GM19372 (cell line): ENCODE data around the gene CERK.

Source experiments
- ATAC-seq: cut with Tn5 transposase; IDR thresholded peaks from one replicate; pipeline ENCODE4 v1.9.1; 2021; ENCODE audit warnings: mild to moderate bottlenecking, low read depth, moderate library complexity; ENCODE audit not compliant: unreplicated experiment

CERK gene

DNA sequence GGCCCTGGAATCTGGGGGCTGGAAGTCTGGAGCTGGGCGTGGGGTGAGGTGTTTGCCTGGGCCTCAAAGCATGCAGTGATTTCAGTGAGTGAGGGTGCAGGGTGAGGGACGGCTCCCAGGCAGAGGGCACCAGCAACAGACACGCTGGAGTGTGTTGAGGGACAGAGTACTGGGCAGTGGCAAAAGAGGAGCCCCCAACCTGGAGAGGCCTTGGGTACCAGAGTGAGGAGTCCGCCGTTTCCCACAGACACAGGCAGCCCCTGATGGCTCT lies 12.4 kb upstream of the CERK start:
- ATAC-seq, result no peak

DNA sequence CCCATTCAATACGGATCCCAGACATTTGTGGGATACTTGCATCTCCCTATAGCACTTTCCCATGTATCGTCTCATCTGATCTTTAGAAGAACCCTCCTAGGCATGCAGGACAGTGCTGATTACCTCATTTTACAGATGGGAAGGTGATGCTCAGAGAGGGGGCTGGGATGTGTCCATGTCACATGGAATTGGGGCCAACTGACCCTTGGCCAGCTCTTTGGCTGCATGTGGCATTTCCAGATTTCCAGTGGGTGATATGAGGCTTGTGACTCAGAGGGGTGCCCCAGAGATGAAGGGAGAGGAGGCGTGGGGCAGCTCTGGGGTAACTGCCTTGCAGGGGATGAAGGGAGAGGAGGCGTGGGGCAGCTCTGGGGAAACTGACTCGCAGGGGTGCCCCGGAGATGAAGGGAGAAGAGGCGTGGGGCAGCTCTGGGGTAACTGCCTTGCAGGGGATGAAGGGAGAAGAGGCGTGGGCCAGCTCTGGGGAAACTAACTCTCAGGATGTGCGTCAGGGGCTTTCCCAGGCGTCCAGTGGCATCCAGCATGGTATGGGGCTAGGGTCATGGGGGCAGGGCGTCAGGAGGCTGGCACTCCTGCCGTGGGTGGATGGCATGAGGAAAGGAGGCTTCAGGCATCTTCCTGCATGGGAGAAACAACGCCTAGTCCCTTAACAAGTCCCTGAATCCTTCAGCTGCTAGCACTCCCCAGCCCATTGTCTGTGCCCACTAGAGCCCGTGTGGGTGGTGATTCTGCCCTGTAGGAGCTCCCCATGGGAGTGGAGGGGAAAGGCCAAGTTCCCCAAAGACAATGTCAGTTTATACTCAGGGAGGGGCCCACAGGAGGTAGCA lies 11.9 kb upstream of the CERK start:
- no peak for ATAC-seq

DNA sequence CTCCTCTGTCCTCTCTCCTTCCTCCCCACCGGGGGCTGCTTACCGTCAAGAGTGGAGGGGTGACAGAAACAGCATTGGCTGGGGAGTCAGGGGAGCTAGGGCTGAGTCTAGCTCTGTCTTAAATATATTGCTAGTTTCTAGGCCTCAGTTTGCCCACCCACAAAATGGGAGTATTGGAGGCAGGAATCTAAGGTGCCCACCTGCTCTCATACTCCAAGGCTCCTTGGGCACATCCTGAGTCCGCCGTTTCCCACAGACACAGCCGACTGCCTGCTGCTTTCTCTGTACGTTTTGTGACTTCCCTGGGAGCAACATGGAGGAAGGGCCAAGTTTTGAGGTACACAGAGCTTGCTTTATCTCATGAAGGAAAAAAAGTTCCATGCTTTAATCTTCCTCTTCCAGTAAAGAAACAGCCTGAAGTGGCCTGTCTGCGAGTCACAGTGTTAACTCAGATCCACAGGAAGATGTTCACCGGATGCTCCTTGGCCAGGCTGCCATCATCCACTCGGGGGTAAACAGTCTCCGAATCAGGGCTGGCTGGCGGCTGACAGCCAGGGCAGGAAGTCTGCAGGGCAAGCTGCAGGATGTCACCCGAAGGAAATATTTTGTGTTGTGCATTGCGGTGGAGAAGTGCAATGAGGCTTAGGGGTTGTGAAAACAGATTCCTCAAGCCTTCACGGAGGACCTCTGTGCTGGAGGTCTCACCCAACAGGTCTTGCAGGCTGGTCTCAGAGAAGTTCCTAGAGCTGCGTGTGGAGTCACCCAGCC lies 11.0 kb upstream of the CERK start:
- no peak for ATAC-seq

DNA sequence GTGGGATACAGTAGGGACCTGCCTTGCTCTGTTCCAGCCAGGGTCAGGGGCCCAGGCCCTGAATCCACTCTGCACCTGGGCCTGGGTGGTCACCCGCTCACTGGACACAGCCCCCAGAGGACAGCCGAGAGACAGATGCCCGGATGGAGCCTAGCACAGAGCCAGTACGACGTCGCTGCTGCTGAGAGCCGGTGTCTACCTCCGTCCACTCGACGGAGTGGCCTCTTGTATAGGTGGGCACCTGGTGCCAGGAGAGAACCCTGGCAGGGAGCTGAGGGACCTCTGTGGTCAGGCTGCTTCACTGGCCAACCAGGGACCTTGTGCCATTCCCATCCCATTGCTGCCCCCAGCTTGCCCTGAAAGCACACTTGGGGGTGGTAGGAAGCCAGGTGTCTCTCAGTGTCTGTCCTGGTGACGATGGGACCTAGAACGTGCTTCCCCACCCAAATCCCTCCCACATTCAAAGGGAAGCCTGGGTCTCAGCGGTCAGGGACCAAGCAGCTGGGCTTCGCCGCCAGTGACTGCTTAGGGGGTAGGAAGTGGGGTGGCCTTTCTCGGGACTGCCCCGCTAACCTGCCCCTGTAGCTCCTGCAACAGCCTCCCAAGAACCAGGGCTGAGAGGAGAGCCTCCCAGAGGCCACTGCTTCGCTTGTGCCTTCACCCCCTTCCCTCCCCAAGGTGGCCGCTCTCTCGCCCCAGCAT lies 10.3 kb upstream of the CERK start:
- no peak for ATAC-seq

DNA sequence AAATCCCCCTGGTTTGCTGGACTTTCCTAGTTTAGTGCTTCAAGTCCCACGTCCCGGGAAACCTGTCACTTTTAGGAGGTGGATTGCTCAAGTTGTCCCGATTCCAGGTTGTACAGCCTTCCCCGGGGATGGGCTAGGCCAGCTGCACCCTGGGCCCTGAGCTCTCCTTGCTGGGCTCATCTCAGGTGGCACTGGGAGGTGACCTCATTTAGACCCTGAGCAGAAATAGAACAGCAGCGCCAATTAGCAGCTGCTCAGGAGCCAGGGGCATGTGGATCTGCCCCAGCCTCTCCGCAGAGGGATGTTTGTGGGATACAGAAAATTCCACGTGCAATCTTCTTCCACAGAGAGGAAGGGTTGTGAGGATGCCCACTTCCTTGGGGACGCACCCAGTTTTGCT lies 9.6 kb upstream of the CERK start:
- ATAC-seq, result no peak

DNA sequence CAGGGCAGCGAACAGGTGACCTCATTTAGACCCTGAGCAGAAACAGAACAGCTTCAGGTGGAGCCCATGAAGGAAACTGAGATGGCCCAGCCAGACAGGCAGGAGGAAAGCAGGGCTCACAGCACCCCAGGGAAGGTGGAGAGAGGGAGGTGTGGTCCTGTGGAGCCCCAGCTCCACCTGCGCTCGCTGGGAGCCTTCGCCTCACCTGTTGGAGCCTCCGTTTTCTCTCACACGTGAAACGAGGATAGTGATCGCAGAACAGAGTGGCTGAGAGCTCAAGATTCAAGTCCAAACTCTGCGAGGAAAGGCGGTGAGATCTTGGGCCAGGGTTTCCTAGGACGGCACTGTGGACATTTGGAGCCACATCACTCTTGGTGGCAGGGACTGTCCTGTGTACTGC lies 8.6 kb upstream of the CERK start:
- ATAC-seq, result no peak

DNA sequence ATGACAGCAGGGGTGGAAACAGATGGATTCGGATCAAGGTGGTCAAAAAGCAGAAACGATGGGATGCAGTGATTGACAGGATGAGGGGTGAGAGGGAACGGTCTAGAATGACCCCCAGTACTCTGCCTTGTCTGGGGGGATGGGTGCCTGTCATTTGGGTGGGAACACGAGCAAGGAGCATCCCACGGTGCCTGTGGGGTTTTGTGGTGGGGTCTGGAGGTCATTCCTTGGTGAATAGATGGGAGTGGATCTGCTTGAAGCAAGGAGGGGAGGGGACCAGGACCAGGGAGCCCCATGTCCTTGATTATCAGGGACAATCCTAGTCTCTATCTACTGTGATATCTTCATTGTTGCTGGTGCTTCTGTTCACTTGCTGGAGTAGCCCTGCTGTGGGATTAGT lies 8.1 kb upstream of the CERK start:
- ATAC-seq, result no peak

DNA sequence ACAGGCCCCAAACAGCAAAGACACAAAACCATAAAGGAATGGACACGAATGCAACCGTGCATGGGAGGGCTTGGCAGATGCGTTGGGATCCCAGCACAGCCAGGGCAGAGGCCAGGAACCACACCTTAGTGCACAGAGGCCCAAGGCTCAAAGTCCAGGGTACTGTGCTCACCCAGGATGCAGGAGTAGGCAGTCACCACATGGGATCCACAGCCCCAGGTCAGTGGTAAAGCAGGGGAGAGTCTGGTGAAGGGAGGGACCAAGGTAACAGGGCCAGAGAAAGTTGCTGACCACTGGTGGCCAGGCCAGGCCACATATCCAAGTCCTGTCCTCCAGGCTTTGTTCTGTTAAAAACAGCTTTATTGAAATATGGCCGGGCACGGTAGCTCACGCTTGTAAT lies 6.5 kb upstream of the CERK start:
- no peak for ATAC-seq

DNA sequence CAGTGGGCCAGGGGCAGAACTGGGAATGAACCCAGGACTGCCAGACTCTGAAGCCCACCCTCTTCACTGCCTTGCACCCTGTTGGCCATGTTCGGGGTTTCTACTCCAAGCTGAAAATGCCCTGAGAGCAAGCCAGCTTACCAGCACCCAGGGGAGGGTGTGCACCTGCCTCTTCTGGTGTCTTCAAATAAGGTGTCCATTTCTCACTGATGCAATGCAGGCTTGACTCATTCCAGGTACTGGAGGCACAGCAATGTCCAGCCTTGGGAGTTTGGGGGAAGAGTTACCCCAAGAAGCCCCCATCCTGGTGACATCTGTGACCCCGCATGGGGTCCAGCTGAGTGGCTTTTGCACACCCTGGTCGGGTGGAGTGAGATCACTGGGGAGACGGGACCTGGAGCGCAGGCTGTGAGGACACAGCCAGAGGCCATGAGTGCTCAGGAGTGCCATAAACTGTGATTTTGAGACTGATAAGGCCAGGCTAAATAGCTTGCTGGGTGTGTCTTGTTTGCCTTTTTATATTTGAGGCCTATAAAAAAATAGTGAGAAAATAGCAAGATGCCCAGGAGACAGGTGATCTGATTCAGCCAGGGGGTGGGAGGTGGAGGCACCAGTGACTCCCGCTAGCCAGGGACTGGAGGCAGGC lies 4.6 kb upstream of the CERK start:
- no peak for ATAC-seq

DNA sequence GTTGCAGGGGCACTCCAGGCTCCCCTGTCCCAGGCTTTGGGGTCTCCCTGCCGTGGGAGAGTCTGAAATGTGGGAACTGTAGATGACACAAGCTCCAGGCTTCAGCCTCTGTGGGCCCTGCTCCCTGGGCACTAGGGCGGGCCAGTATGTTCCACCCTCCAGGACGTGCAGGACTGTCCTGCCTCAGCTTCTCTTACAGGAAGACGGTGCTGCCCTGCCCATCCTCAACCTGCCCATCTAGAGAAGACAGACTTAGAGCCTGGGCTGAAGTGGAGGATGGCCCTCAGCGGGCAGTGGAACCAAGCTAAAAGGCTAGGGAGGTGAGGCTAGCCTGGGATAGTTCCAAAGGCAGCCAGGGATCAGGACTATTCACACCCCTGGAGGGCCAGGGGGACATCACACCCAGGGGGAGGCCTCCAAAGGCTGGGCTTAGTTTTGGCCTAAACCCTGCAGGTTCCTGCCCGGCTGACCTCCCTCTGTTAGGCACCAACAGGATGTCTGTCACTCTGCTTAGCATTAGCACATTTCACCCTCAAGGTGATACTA lies 4.0 kb upstream of the CERK start:
- no peak for ATAC-seq

DNA sequence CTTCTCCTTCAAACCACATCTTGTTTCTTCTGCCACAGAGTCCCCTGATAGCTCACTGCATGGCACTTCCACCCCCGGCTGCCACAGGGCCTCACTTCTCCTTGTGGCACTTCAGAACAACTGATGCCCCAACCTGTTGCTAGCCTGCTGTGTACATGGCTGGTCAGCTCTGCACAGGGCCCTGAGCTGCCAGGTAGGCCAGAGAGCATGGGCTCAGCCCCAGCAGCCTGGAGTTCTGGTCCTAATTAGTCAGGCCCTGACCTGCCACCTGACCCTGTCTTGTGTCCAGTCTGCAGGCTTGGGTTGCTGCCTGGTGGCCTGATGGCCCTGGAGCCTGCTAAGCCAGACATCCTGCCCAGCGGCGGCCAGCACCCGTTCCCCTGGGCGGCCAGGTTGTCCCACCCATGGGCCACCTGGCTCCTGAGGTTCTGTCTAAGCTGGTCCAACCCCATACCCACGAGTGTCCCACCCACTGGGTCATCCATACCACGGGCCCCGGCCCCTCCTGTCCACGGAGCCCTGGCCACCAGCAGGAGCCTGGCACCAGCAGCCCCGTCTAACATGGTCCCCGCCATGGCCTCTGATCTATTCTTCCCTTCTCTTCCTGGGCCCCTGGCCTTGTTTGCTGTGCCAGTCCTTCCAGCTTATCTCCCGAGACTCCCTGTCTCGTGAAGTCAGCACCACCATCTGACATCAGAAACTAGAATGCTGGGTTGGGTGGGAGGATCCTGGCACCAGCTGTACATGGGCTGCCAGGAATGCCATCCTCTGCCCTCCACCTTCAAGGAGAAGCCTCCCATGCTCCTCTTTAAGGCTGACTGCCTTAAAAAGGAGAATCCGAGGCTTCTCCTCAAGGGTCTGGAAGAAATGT lies 3.1 kb upstream of the CERK start:
- no peak for ATAC-seq

DNA sequence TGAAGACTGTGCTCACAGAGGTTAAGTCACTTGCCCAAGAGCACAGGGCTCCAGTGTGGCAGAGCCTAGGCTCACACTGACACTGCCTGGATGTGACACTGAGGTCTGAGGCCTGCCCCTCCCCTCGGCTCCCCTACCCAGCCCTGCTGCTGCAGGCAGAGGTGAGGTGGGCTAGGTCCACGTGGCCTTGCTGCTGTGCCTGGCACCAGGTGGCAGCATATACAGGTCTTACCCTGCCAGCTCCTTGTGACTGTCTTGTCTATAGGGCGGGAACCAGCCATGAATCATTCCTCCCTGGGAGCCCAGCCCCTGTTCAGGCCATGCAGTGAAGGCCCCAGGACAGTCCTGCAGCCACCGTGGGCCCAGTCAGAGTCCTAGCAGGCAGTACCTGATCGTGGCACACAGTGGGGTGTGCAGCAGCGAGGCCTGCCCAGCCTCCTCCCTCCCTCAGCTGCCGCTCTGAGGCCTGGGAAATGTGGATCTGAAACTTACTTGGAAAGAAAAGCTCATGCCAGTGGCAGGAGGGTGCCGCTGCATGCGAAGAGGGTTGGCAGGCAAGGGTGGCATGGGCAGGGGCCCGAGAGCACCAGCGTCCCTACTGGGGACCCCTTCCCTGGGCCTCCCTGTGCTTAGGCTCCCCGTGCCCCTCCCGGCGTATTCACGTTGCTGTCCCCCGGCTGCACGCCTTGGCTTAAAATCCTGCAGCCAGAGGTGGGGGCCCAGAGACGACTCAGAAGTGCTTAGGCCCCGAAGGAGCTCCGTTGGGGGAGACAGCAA lies 1.2 kb upstream of the CERK start:
- no peak for ATAC-seq

DNA sequence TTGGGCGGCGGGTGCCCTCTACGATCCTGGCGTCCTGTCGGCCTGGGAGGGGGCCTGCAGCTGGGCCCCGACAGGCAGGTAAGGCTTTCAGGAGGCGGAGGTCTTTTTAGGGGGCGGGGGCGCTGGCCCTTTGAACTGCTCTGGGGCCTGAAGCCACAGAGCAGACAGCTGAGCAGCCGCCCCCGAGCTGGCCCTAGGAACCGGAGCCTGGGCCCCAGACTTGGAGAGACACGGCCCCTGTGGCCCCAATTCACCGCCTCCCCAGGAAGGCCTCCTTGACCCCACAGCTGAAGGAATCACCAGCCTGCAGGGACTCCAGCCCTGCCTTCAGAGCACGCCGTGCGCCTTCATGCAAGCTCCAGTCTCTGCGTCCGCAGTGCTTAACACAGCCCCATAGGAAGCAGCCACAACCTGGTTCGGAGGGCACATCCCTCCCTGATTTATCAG lies 618 bp upstream of the CERK start:
- ATAC-seq, result no peak

DNA sequence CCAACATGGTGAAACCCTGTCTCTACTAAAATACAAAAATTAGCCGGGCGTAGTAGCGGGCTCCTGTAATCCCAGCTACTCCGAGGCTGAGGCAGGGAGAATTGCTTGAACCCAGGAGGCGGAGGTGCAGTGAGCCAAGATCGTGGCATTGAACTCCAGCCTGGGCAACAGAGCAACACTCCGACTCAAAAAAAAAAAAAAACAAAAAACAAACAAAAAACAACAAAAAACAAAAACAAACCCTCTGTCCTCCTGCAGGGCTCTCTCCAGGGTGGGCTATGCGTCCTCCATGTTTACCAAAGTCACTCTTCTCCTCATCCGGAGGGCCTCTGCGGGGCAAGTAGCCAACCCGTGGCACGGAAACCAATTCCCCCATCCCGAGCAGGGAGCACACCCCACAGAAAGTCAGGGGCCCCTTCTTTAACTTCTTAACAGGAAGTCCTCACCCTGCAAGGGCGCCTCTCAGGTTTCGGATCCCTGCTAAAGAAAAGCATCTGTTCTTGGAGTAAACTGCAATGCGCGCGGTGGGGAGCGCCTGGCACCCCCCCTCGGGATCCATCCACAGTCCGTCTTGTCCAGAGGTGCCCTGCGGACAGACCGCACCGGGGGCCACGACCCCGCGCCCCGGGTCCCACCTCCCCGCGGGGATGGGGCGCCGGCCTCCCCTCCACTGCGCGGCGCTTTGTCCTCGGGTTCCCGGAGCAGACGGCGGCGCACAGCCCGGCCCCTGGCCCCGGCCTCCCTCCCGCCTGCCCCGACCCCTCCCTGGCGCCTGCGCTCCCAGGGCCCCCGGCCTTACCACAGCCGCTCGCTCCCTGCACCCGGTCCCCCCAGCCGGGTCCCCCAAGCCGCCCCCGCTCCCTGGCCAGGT lies 712 bp downstream of the CERK start:
- ATAC-seq, result peak; percentile 52

DNA sequence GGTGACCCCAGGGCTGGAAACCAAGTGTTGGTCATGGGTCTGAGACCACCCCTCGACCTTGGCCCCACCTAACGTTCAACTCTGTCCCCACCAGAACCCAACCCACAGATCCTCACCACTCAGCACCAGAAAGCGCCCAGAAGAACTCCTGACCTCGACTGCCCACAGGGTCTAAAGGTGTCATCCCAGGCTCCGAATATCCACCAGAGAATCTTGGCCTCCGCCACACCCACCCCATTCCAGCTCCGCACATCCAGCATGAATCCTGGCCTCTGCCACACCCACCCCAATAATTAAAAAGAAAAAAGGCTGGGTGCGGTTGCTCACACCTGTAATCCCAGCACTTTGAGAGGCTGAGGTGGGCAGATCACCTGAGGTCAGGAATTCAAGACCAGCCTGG lies 1.3 kb downstream of the CERK start:
- no peak for ATAC-seq

DNA sequence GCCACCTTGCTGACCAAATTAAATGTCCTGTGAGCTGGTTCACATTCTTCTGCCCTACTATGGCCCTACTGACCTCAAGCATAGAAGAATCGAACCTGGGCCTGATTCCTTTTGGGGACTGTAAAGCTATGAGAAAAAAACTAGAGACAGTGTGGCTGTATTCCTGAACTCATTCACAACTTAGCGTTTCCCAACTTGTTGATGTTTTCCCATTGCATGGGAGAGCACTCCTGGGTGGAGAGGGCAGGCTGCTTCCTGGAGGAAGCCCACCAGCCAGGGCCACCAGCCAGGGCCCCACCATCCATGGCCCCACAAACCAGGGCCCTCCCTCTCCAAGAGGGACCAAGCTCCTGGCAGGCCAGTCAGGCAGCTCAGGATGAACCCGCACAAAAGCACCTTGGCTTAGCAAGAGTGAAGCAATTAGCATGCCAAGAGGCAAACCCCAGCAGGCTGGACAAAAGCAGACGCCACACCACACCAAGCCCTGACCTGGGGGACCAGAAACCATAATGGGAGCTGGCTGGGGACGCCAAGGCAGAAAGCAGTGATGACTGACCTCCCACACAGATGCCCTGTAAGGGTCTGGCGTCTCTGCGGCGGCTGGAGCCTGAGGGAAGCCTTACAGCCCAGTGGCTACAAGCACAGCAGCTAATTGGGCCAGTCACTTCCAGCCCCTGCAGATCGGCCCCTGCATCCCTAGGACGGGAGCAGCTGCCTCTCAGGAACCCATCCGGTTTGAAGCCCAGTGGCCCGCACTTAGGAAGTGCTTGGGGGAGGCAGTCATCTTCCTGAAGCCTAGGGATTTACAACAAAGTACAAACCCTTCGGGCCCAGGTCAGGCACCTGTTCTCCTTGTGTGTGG lies 2.1 kb downstream of the CERK start:
- no peak for ATAC-seq

DNA sequence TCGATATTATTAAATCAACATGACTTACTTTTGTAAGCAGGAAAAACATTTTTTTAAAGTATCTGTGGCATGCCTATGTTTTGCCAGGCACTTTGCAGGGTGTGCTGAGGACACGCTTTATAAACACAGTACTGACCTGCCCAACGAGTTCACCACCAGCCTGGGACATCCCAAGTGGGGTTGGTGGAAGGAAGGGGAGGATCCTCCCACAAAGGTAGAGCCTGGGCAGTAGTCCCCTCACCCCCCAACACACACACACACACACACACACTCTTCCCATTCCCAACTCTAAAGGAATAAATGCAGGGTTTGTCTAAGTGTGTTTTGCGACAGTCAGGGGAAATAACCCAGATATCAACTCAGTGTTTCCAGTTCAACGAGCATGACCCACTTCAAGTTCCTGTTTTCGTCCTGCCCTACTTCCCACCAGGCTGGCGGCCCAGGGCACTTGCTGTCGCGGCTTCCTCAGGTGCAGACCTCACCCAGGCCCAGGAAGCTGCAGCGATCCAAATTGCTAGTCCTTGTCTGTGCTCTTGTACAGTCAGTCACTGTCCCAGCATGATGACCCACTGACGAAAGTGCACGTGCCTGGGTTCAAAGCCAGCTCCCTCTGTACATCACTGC lies 3.1 kb downstream of the CERK start:
- ATAC-seq, result no peak
